Stimulated activated naive CD4-positive, alpha-beta T cell treated with Interleukin-2 at 50 U/mL for 16 hours (primary cell): ENCODE data around the gene RIN1.
"Not testable (repeated sequence)": the region's sequence is repeated elsewhere in the genome, so short reads cannot be mapped to it uniquely, and the experiment has no call there.

ENCODE experiments used
- DNase-seq: peaks from one replicate; lab custom pipeline; 2025; lab: John Stamatoyannopoulos, UW

RIN1 gene, protein sequence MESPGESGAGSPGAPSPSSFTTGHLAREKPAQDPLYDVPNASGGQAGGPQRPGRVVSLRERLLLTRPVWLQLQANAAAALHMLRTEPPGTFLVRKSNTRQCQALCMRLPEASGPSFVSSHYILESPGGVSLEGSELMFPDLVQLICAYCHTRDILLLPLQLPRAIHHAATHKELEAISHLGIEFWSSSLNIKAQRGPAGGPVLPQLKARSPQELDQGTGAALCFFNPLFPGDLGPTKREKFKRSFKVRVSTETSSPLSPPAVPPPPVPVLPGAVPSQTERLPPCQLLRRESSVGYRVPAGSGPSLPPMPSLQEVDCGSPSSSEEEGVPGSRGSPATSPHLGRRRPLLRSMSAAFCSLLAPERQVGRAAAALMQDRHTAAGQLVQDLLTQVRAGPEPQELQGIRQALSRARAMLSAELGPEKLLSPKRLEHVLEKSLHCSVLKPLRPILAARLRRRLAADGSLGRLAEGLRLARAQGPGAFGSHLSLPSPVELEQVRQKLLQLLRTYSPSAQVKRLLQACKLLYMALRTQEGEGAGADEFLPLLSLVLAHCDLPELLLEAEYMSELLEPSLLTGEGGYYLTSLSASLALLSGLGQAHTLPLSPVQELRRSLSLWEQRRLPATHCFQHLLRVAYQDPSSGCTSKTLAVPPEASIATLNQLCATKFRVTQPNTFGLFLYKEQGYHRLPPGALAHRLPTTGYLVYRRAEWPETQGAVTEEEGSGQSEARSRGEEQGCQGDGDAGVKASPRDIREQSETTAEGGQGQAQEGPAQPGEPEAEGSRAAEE

DNA sequence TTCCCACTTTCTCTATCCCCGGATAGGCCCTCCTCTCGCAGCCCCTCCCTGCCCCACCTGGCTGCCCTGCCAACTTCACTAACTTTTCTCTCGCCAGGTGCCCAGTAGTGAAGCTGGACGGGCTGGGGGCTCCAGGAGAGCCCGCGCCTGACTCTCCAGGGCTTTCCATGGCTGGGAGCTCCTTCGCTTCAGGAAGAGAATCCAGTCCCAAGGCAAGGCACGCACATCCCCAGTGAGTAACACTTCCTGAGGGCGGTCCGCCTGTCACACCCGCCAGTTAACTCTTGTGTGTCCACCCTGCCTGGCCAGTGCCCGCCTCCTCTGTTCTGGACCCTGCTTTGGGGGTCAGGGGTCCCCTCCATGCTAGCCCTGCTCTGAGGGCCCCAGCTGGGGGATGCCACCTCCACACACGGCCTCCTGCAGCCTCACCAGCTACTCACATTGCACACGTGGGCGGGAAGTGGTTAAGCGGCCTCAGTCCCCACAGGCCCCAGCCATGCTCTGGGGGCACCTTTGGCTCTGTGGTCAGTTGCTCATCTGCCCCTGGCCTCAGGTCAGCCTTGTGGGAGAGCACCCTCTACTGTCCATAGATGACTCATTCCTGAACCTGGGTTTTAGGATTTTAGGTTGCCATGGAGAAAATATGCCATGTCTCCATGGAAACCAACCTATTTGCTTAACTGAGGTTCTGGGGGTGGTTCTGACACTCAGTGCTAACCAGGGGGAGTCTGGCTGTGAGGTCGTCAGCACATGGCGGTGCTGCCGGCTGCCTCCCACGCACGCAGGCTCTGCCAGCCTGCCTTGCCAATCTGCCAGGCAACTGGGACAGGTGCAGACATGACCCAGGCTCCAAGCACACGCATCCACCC lies at the start of gene RIN1:
Gene RIN1 (minus strand): TSS at position 201 of the 869 bp plus-strand sequence. CDS start 32 bp downstream, at position 169.
- peak; percentile 60 for DNase-seq

- not testable (repeated sequence) for DNase-seq
Observed at GRCh38 chr11:66384316-66384715, 48.1 kb upstream of the RIN1 start.

- not testable (repeated sequence) for DNase-seq
Observed at GRCh38 chr11:66380264-66380663, 44.0 kb upstream of the RIN1 start.

DNA sequence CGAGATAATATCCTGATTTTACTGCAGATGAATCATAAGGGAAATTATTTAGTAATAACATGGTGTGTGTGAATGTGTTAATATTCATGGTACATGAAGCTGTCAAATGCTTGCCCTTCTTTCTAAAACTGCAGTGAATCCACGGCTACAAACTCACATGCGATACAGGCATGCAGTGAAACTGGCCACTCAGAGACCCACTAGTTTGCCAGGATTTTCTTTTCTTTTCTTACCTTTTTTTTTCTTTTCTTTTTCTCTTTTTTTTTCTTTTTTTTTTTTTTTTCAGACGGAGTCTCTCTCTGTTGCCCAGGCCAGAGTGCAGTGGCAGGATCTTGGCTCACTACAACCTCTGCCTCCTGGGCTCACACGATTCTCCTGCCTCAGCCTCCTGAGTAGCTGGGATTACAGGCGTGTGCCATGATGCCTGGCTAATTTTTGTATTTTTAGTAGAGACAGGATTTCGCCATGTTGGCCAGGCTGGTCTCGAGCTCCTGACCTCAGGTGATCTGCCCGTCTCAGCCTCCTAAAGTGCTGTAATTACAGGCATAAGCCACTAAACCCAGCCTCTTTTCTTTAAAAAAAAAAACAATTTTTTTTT lies 37.6 kb upstream of the RIN1 start:
- DNase-seq: not testable (repeated sequence)

GRCh38 chr11:66373265-66373664 lies 37.0 kb upstream of the RIN1 start:
- DNase-seq: no peak

DNA sequence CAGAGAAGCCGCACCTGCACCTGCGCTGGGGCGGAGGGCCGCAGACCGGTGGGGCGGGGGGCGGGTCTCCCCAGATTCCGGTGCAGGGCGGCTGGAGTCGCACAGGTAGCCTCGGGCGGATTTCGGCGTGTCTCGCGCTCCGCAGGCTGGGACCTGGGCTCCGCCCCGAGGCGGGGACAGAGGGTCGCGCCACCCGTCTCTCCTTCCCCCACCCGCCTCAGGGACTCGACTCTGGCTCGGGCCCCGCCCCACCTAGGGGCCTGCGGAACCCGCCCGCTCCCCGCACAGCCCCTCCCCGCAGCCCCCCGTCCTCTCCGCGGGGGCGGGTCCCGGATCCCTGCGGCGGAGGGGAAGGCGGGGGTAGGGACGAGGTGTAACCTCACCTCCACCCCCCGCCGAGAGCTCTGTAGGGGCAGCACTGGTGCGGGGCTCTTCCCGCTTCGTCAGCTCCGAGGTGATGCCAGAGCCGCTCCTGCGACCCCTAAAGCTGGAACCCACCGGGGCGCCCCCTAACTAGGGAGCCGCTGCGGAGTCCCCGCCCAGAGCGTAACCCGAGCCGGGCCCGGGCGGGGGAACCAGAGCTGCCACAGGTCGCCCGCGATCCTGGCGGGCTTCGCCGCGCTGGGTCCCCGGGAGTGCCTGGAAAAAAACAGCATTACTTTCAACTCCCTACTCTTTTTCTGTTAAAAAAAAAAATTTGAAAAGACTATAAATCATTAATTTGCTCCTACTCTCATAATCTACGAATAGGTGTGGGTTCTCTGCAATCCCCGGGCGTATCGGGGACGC lies 35.6 kb upstream of the RIN1 start, which contains the start of gene SLC29A2:
Gene SLC29A2 (minus strand): TSS at position 134 of the 789 bp plus-strand sequence. CDS start 169 bp downstream, outside the sequence.
- DNase-seq: peak; percentile 74

DNA sequence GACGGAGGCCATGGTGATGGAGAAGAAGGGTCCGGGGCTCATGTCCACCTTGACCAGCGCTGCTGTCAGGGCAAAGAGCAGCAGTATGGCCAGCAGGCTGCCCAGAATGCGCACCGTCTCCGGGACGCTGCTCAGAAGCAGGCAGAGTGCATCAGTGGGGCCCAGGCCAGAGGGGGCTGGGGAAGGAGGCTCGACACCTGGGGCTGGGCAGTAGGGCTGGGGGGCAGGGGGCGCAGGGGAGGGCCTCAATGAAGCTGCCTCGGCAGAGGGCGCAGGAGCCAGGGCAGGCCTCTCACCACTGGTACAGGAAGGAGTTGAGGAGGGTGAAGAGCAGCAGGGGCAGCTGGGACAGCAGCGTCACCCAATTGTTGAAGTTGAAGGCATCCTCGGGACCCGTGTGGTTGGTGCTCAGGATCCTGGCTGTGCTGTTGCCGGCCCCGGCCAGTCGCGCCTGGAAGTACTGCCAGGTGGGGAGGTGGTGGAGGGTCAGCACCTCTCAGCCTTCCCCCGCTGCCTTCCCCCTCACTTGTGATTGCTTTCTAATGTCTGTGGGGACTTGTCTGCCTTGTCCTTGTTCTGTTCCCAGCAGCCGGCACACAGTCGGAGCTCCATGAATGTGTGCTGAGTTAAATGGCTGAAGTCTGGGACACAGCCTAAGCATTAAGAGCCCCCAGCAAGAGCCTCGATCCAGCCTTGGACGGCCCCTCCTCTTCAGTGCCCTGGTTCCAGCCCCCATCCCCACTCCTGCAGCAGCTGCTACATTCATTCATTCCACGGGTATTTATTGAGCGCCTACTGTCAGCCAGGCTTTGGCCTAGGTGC lies 33.0 kb upstream of the RIN1 start:
- DNase-seq: no peak

GRCh38 chr11:66368484-66368883 lies 32.2 kb upstream of the RIN1 start:
- DNase-seq: no peak

DNA sequence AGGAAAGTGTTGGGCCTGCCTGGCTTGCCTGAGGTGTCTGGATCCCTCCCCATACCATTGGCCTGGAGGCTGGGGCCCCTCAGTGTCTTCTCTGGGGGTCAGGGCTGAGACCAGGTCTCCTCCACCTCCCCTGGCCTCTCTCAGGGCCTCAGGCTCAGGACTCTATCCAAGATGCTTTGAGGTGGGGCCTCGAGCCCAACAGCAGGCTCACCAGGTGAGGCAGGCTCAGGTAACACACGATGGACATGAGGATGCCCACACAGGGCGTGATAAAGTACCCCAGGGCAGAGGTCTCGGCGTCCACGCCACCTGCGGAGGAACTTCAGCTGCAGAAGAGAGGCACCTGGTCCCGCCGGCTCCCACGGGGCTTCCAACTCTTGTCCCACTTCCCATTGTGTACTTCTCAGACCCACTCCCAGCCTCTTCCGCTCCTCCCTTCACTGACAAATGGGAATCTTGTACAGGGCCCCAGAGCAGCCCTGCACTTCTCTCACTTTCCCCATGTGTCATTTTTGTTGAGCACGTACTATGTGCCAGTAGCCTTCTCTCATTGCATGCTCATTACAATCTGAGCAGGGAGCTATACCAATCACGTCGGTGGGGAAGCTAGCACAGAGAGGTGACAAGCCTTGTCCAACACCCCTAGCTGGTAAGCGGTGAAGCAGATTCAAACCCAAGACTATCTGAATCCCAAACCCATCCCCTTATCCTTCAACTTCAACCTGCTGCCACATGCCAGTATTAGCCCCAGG lies 31.5 kb upstream of the RIN1 start:
- DNase-seq: no peak

DNA sequence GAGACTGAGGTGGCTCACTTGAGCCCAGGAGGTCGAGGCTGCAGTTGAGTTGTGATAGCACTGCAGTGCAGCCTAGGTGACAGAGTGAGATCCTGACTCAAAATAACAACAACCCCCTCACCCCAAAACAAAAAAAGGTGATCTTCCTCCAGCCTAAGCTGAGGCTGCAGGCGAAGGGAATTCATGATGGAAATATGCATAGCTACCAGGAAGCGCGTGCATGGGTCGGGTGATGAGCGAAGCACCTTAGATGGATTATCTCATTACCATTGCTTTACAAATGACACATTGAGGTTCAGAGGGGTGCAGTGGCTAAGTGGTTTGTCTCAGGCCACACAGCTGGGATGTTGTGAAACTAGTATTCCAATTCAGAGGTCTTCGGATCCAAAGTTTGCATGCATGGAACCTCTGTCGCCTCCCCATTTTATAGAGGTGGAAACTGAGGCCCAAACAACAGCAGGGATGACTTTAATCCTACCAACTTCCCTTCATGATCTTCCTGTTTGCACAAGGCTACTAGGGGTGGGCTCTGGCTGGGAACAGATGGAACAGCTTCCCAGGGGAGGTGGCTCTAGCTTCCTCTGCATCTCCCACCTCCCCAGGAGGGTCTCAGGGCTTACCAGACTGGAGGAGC lies 30.7 kb upstream of the RIN1 start:
- DNase-seq: no peak

DNA sequence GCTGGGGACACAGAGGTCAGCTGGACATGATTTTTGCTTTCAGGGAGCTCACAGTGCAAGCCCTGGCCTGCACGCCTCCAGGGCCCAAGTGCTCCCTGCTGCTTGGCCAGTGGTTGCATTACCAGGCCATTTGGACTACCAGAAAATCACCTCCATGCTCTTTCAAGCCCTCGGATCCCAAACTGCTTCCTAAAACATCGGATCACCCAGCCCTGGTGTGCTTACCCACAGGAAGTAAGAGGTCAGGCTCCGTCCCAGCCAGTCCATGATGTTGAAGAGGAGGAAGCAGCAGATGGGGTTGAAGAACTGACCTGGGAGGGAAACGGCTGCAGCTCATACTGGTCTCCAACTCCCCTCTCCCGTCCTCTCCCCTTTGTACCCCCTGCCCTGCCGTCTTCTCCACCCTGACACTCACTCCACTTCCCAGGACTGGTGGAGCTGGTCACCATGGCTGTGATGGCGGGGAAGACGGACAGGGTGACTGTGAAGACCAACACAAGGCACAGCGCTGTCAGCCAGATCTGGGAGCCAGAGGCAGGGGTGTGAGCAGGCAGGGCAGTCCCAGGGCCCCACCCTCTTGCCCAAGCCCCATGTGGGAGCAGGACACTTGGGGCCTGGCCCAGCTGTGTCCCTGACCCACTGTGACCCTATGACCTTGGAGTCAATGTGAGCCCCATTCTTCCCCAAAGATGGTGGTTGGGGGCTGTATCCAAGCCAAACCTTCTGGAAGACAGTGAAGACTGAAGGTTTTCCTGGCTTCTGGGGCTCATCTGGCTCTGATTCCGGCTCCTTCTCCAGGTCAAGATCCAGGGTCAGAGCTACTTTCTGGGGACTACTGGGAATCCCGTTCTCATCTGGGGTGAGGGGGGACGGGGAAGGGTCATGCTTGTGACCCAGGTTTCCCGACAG lies 29.7 kb upstream of the RIN1 start:
- DNase-seq: no peak

DNA sequence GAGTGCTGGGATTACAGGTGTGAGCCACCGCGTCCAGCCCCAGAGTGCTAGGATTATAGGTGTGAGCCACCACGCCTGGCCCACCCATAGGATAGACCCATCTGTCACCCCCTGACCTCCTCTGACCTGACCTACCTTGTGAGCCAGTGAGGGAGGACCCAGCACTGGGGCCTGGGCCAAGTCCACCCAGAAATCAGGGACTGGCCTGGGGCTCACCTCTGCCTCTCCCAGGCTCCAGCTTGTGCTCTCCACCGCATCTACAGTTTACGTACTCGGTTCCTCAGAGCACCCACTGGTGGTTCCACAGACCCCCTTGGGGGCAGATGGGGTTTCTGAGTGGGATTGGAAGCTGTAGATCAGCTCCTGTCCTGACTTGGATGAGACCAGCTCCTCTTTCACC lies 28.9 kb upstream of the RIN1 start:
- DNase-seq: no peak

- peak; percentile 58 for DNase-seq
Observed at GRCh38 chr11:66363805-66364535, 27.7 kb upstream of the RIN1 start.

- no peak for DNase-seq
Observed at GRCh38 chr11:66363187-66363601, 27.0 kb upstream of the RIN1 start.

DNA sequence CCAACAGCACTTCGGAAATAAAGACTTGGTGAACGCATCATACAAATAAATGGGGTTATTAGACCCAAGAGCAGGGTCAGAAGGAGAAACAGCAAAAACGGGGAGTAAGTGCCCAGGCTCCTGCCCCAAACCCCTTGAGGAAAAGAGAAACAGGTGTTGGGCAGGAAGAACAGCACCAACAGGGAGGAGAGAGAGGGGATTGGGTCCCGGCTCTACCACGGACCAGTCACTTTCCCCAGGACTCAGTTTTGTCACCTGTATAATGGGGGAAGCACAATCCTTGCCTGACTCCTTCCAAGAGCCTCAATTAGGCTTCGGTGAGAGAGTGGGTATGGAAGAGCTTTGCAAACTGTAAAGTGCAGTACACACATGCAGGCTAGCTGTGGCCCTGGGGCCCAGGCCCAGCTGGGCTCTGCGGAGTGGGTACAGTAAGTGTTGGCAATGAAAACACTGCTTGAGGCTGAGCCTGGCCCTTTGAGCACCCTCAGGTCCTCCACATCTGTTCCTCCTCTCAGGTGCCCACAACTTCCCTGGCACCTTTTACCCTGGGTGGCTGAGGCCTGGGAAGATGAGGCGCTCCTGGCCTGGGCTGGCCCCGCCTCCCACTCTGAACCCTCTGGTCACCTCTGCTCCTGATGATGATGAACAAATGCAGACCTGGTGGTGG lies 26.4 kb upstream of the RIN1 start:
- no peak for DNase-seq

DNA sequence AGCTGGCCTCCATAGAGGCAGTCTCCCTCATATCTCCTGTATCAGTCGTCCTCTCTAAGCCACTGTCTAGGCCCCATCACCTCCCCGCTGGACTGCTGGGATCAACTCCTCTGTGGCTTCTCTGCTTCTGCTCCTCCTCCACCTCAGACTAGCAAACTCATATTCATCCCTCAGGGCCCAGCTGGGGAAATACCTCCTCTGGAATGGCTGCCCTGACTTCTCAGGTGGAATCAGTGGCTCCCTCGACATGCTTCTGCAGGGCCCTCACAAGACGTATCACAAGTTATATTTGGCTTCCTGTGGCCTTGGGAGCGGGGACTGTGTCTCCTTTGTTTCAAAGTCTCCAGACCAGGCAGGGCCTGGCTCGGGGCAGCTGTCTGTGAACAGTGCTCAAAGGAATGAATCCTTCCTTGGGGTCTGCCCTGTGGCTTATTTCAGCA lies 25.3 kb upstream of the RIN1 start:
- no peak for DNase-seq
